HG03442 (cell line): Measurements from ENCODE around the gene RTP5.
A peak's percentile ranks its signal among the peaks of the same experiment; 100 is the strongest.

ENCODE experiments used
- ATAC-seq: cut with Tn5 transposase; IDR thresholded peaks from one replicate; pipeline ENCODE4 v1.9.1; 2021; ENCODE audit warnings: mild to moderate bottlenecking, moderate library complexity; ENCODE audit not compliant: unreplicated experiment

RTP5 gene

GRCh38 chr2:241843321-241844065, 26.0 kb upstream of the RTP5 start:
- peak; percentile 23 for ATAC-seq

GRCh38 chr2:241844066-241844728, 25.3 kb upstream of the RTP5 start:
- peak; percentile 52 for ATAC-seq

GRCh38 chr2:241844831-241845578, 24.5 kb upstream of the RTP5 start:
- ATAC-seq, result no peak

GRCh38 chr2:241846406-241846805, 23.1 kb upstream of the RTP5 start:
- ATAC-seq, result no peak

GRCh38 chr2:241848761-241849615, 20.5 kb upstream of the RTP5 start:
- no peak for ATAC-seq

GRCh38 chr2:241849616-241850543, 19.6 kb upstream of the RTP5 start:
- ATAC-seq, result no peak

- no peak for ATAC-seq
Observed at GRCh38 chr2:241850544-241851324, 18.8 kb upstream of the RTP5 start.

GRCh38 chr2:241851325-241852115, 18.0 kb upstream of the RTP5 start:
- no peak for ATAC-seq

GRCh38 chr2:241852116-241852980, 17.2 kb upstream of the RTP5 start:
- no peak for ATAC-seq

GRCh38 chr2:241852981-241853631, 16.4 kb upstream of the RTP5 start:
- no peak for ATAC-seq

- ATAC-seq, result no peak
Observed at GRCh38 chr2:241853651-241854341, 15.7 kb upstream of the RTP5 start.

GRCh38 chr2:241854342-241855244, 14.9 kb upstream of the RTP5 start:
- ATAC-seq, result no peak

GRCh38 chr2:241855245-241855887, 14.2 kb upstream of the RTP5 start:
- ATAC-seq, result no peak

GRCh38 chr2:241855888-241856422, 13.6 kb upstream of the RTP5 start:
- ATAC-seq, result no peak
